Breast epithelium (tissue), 4 donors: ENCODE measurements around the gene DR1. TPM values are rescaled to one million over a fixed set of nuclear protein-coding genes. Genes with fewer than 3 reads are reported as not detected.

Experiments used
- DNase-seq, 2 donors: peaks; one replicate each; pipeline ENCODE4 v3.0.0-alpha.2; 2019; ENCODE audit warnings: low spot score in 2 of 2
- H3K27ac ChIP-seq, 2 donors: fragments of 200-600 bp; sonication (generic) in 1 of 2; one replicate each; pipeline ENCODE4 v1.5.1; 2016 to 2019; ENCODE audit warnings: mild to moderate bottlenecking in 1 of 2
- H3K27me3 ChIP-seq, 2 donors: fragments of 200-600 bp; sonication (generic) in 1 of 2; one replicate each; pipeline versions ENCODE4 v1.5.1 to v1.6.0; 2017 to 2019; ENCODE audit warnings: control low read depth in 1 of 2, mild to moderate bottlenecking in 1 of 2
- H3K36me3 ChIP-seq: fragments of 200-600 bp; one replicate; pipeline ENCODE4 v1.5.1; 2019
- H3K4me1 ChIP-seq, 2 donors: fragments of 200-600 bp; sonication (generic); one replicate each; pipeline ENCODE4 v1.5.1; 2016 to 2019; ENCODE audit warnings: control low read depth in 1 of 2
- H3K4me3 ChIP-seq, 3 donors: fragments of 200-600 bp; sonication (generic); 1 replicate in 2 of 3; 2 replicates in 1 of 3; pipeline ENCODE4 v1.5.1; 2016 to 2019; ENCODE audit warnings: mild to moderate bottlenecking in 3 of 3, moderate library complexity in 2 of 3
- H3K9me3 ChIP-seq, 2 donors: fragments of 200-600 bp; sonication (generic) in 1 of 2; one replicate each; pipeline ENCODE4 v1.5.1; 2016 to 2019; ENCODE audit warnings: control low read depth in 1 of 2
- POLR2A ChIP-seq: fragments of 450-650 bp; IDR thresholded peaks from one replicate; pipeline ENCODE4 v1.6.1; 2016; ENCODE audit warnings: antibody characterized with exemption, mild to moderate bottlenecking, moderate library complexity
- POLR2AphosphoS5 ChIP-seq, 3 donors: sonication (generic); formaldehyde crosslinking; IDR thresholded peaks; one replicate each; pipeline ENCODE4 v1.6.1; 2017; ENCODE audit warnings: antibody characterized with exemption in 3 of 3
- intact Hi-C: fragments of 100-400 bp; cut with DNase I; formaldehyde crosslinking; loops from one replicate; pipeline ENCODE4 v1.15.1; 2023; ENCODE audit warnings: low total_unique reads
- total RNA-seq, 3 donors: library from RNA; depleted of rRNA; stranded (reverse); fragments of >200 nt; gene quantifications; one replicate each; pipeline ENCODE4 v1.1.0, GENCODE V29; 2016
- TF ChIP-seq, protein P1 (sequence below), 3 donors: fragments of 450-650 bp; IDR thresholded peaks; one replicate each; pipeline ENCODE4 v1.5.1; 2016 to 2017; ENCODE audit warnings: antibody characterized with exemption in 3 of 3, mild to moderate bottlenecking in 3 of 3, moderate library complexity in 3 of 3

DR1 gene
- total RNA-seq, 3 donors from 2014 or later: 23.6 to 33.1 (median 31.0) TPM

GRCh38 chr1:93306920-93307319 is 38.8 kb upstream of the DR1 start:
- no peak for DNase-seq
- intact Hi-C loops: no loop called here
- TF ChIP-seq, protein P1, sequence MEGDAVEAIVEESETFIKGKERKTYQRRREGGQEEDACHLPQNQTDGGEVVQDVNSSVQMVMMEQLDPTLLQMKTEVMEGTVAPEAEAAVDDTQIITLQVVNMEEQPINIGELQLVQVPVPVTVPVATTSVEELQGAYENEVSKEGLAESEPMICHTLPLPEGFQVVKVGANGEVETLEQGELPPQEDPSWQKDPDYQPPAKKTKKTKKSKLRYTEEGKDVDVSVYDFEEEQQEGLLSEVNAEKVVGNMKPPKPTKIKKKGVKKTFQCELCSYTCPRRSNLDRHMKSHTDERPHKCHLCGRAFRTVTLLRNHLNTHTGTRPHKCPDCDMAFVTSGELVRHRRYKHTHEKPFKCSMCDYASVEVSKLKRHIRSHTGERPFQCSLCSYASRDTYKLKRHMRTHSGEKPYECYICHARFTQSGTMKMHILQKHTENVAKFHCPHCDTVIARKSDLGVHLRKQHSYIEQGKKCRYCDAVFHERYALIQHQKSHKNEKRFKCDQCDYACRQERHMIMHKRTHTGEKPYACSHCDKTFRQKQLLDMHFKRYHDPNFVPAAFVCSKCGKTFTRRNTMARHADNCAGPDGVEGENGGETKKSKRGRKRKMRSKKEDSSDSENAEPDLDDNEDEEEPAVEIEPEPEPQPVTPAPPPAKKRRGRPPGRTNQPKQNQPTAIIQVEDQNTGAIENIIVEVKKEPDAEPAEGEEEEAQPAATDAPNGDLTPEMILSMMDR (IDR thresholded peaks at IDR 0.05): no peak
- TF ChIP-seq POLR2A: no peak
- Histone ChIP-seq H3K36me3 (no peaks in the 10 kb centered on the region), H3K4me3 (no peak overlapping the region), H3K9me3 (no peaks in the 10 kb centered on the region), H3K27ac (no peak overlapping the region), H3K27me3 (no peaks in the 10 kb centered on the region), H3K4me1 (no peaks in the 10 kb centered on the region)

GRCh38 chr1:93313026-93313425 is 32.7 kb upstream of the DR1 start:
- no peak for DNase-seq
- TF ChIP-seq POLR2A (no peak), POLR2AphosphoS5 (IDR thresholded peaks at IDR 0.05) (no peak)
- TF ChIP-seq, protein P1 (IDR thresholded peaks at IDR 0.05): no peak
- Histone ChIP-seq H3K36me3 (no peaks in the 10 kb centered on the region), H3K4me3 (no peak overlapping the region), H3K27ac (no peak overlapping the region), H3K4me1 (no peaks in the 10 kb centered on the region), H3K27me3 (no peaks in the 10 kb centered on the region), H3K9me3 (no peaks in the 10 kb centered on the region)
- intact Hi-C loops: no loop called here

GRCh38 chr1:93317207-93317606 is 28.5 kb upstream of the DR1 start:
- DNase-seq: no peak
- Histone ChIP-seq H3K27ac (no peak overlapping the region), H3K4me1 (no peaks in the 10 kb centered on the region), H3K9me3 (no peaks in the 10 kb centered on the region), H3K27me3 (no peaks in the 10 kb centered on the region), H3K4me3 (no peak overlapping the region), H3K36me3 (no peaks in the 10 kb centered on the region)
- intact Hi-C loops: no loop called here
- TF ChIP-seq, protein P1 (IDR thresholded peaks at IDR 0.05): no peak
- TF ChIP-seq POLR2AphosphoS5 (IDR thresholded peaks at IDR 0.05): no peak
- no peak for TF ChIP-seq POLR2A

- DNase-seq: no peak
- no peaks in the 10 kb centered on the region for H3K4me1 ChIP-seq
Observed at GRCh38 chr1:93317943-93318342, 27.8 kb upstream of the DR1 start.

GRCh38 chr1:93321720-93322119 is 24.0 kb upstream of the DR1 start:
- intact Hi-C loops: no loop called here
- no peak overlapping the region for H3K4me3 ChIP-seq
- no peaks in the 10 kb centered on the region for H3K9me3 ChIP-seq
- no peak overlapping the region for H3K27ac ChIP-seq
- no peak for DNase-seq
- TF ChIP-seq POLR2A: no peak
- TF ChIP-seq, protein P1 (IDR thresholded peaks at IDR 0.05): no peak
- no peak for TF ChIP-seq POLR2AphosphoS5 (IDR thresholded peaks at IDR 0.05)
- no peaks in the 10 kb centered on the region for H3K36me3 ChIP-seq
- no peaks in the 10 kb centered on the region for H3K27me3 ChIP-seq
- H3K4me1 ChIP-seq: peaks cover 0 to 4% of the 10 kb centered on the region in 2 donors

More at GRCh38 chr1:93317943-93318342, 27.8 kb upstream of the DR1 start:
- no peaks in the 10 kb centered on the region for H3K9me3 ChIP-seq
- H3K27me3 ChIP-seq: no peaks in the 10 kb centered on the region
- H3K4me3 ChIP-seq: no peak overlapping the region
- H3K27ac ChIP-seq: no peak overlapping the region
- intact Hi-C loops: no loop called here
- TF ChIP-seq POLR2AphosphoS5 (IDR thresholded peaks at IDR 0.05): no peak
- TF ChIP-seq, protein P1 (IDR thresholded peaks at IDR 0.05): no peak
- TF ChIP-seq POLR2A: no peak
- no peaks in the 10 kb centered on the region for H3K36me3 ChIP-seq
